Psoas muscle (tissue), 8 donors: ENCODE data around the gene POC5. TPM values are rescaled to one million over a fixed set of nuclear protein-coding genes. Genes with fewer than 3 reads are reported as not detected.

Experiments used
- ATAC-seq, 4 donors: fragments of 200-7000 bp; cut with Tn5 transposase; one replicate each; pipeline ENCODE4 v1.9.1; 2020; ENCODE audit warnings: moderate library complexity in 3 of 4, mild to moderate bottlenecking in 2 of 4
- DNase-seq, 2 donors: peaks; one replicate each; pipeline ENCODE4 v3.0.0-alpha.2; 2020
- H3K27ac ChIP-seq: fragments of 200-600 bp; one replicate; pipeline ENCODE4 v1.8.0; 2022
- H3K27me3 ChIP-seq, 3 donors: fragments of 200-600 bp in 1 of 3; one replicate each; pipeline versions ENCODE4 v1.6.1 to v1.8.0; 2013 to 2022; ENCODE audit warnings: low read length in 2 of 3, mild to moderate bottlenecking in 2 of 3, moderate library complexity in 1 of 3; ENCODE audit not compliant: insufficient read depth in 3 of 3
- H3K36me3 ChIP-seq, 2 donors: fragments of 200-600 bp in 1 of 2; one replicate each; pipeline versions ENCODE4 v1.6.1 to v1.8.0; 2013 to 2022; ENCODE audit warnings: low read depth in 1 of 2, mild to moderate bottlenecking in 1 of 2, moderate library complexity in 1 of 2; ENCODE audit not compliant: insufficient read depth in 1 of 2
- H3K4me1 ChIP-seq: fragments of 200-600 bp; one replicate; pipeline ENCODE4 v1.8.0; 2022
- H3K4me3 ChIP-seq: fragments of 200-600 bp; one replicate; pipeline ENCODE4 v1.8.0; 2022; ENCODE audit warnings: mild to moderate bottlenecking
- H3K9me3 ChIP-seq: fragments of 200-600 bp; one replicate; pipeline ENCODE4 v1.8.0; 2022
- CTCF ChIP-seq: fragments of 200-600 bp; IDR thresholded peaks from one replicate; pipeline ENCODE4 v1.8.0; 2022; ENCODE audit warnings: antibody characterized with exemption
- WGBS, 3 donors: extraction: QIAGEN DNeasy Blood & Tissue Kit; methylation state at CpG; one replicate each; pipeline versions ENCODE4 v1.1.6 to v1.1.7; 2013; 5-methylcytosine and 5-hydroxymethylcytosine counted together
- intact Hi-C, 2 donors: fragments of 100-400 bp; cut with DNase I; formaldehyde crosslinking; loops; one replicate each; pipeline versions ENCODE4 v1.11.0 to v1.14.2; 2022
- polyA plus RNA-seq, 3 donors: library from polyadenylated mRNA; stranded (reverse); fragments of 200-250 nt; gene quantifications; one replicate each; pipeline ENCODE4 v1.2.3, GENCODE V29; 2013
- total RNA-seq, 4 donors: library from RNA; stranded (reverse); fragmentation: NEBNext Ultra II Directional in 2 of 4; extraction: Animal tissue kit (Norgen Biotek cat#: 25700) in 2 of 4; gene quantifications; one replicate each; pipeline versions ENCODE4 v1.2.1 to v1.2.4, GENCODE V29; 2021 to 2023
- donor health status: healthy with polysubstance abuse.
- donor health status: DM: no; HTN: no; CAD: no; lungs with moderate emphysema.
- donor health status: Bipolar disorder and iron deficiency.
- donor health status: healthy.
- donor health status: DM: yes; HTN: yes; CAD: no.
- donor health status: DM: no; HTN: no; CAD: no.
- donor health status: DM: no; HTN: no; CAD: no.
- donor health status: DM: yes; HTN: yes; CAD: no.

POC5 gene
- total and polyA plus RNA-seq, 7 donors = 3.3 to 7.1 (median 4.0) TPM

DNA sequence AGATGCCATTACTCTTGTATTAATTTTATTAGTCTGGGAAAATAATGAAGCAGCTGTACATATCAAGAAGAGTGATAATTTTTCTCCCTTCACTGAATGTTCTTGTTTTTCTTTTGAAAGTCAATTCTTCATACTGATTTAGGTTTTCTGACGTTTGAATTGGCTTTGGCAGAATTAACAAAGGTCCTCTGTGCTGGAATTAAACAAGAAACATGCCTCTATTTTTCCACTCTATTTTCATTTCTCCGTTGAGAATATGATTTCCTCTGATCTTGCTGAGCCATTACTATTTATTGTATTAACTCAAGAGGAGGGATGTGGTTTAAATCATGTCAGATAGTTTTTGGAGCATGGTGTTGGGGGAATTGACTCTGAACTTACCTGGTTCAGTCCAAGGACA lies 63.7 kb downstream of the POC5 start:
- no peak overlapping the region for H3K27ac ChIP-seq
- 10 to 22% (median 20%) methylated on average over 2 of the region's 2 CpGs for WGBS, 3 donors
- H3K36me3 ChIP-seq = no peaks in the 10 kb centered on the region
- ATAC-seq = no peak
- intact Hi-C loops = no loop called here
- TF ChIP-seq CTCF = no peak
- no peak for DNase-seq
- no peaks in the 10 kb centered on the region for H3K4me1 ChIP-seq
- no peaks in the 10 kb centered on the region for H3K27me3 ChIP-seq
- no peaks in the 10 kb centered on the region for H3K9me3 ChIP-seq
- H3K4me3 ChIP-seq = no peak overlapping the region

DNA sequence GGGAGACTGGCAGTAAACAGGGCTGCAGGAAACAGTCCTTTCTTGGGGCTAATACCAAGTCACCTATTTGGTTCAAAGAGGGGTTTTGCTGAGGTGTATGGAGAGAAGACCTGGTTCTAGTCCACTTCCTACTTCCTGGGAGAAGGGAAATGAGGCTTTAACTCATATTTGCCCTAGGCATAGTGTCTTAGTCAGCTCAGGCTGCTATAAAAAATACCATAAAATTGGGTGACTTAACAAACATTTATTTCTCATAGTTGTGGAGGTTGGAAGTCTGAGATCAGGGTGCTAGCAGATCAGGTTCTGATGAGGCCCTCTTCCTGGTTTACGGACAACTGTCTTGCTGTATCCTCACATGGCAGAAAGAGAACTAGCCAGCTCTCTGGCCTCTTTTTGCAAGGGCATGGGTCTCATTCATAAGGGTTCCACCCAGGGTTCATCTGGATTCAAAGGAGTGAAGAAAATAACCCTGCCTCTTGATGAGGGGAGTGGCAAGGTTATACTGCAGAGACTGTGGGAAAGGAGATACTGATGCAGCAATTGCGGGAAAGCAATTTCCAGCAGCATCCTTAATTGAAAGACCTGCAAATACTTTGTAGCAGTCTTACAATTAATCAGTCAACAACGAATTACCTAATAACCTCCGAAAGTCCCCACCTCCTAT lies 65.5 kb downstream of the POC5 start:
- WGBS, 3 donors = 90% methylated on average over 4 of the region's 4 CpGs

DNA sequence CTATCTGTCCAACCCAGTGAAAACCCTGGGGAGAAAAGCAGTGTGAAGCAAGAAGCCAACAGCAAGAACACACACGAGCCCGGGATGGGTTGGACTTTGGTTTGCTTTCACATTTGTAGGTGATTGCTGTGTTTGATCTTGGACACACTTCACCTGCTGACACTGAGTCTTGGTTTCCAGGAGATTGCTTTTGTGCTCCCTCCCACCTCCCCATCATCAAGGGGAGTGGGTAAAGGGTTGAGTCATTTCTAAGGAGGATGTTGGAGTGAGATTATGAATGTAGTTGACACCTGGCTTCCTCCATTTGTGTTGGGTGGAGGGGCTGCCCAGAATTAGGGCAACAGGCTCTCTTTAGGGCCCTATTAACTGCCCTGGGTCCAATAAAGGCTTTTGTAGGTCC lies 68.5 kb downstream of the POC5 start:
- DNase-seq (no peak), ATAC-seq (no peak)
- no peak for TF ChIP-seq CTCF
- H3K36me3 ChIP-seq = no peaks in the 10 kb centered on the region
- no peaks in the 10 kb centered on the region for H3K4me1 ChIP-seq
- intact Hi-C loops = no loop called here
- WGBS, 3 donors = 80 to 89% (median 88%) methylated on average over 2 of the region's 2 CpGs
- no peaks in the 10 kb centered on the region for H3K27me3 ChIP-seq
- no peaks in the 10 kb centered on the region for H3K9me3 ChIP-seq
- H3K27ac ChIP-seq = no peak overlapping the region
- H3K4me3 ChIP-seq = no peak overlapping the region

More for the DNA sequence above, 65.5 kb downstream of the POC5 start:
- H3K27ac ChIP-seq = no peak overlapping the region
- no peak overlapping the region for H3K4me3 ChIP-seq
- no peak for DNase-seq
- intact Hi-C loops = no loop called here
- TF ChIP-seq CTCF = no peak
- ATAC-seq = no peak
- H3K36me3 ChIP-seq = no peaks in the 10 kb centered on the region
- H3K27me3 ChIP-seq = no peaks in the 10 kb centered on the region
- no peaks in the 10 kb centered on the region for H3K9me3 ChIP-seq
- H3K4me1 ChIP-seq = no peaks in the 10 kb centered on the region

DNA sequence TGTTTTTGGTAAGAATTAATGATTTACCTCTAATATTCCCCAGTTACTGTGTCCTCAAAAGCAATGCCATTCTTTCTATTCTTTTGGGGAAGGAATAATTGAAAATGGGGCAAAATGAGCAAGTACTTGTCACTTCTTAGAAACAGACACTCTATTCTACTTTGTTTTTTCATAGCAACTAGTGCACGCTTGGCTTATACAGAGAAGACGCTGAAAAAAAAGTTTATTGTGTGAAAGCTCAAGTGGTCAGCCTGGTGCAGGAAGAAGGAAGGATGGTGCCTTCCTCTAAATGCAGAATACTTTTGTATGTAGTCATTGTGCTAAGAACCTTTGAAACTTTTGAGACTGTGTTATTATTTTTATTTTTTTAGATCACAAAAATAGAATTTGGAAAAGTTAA lies 76.4 kb downstream of the POC5 start:
- no peaks in the 10 kb centered on the region for H3K4me1 ChIP-seq
- TF ChIP-seq CTCF = no peak
- ATAC-seq (no peak), DNase-seq (no peak)
- H3K4me3 ChIP-seq = no peak overlapping the region
- intact Hi-C loops = no loop called here
- 67 to 77% (median 75%) methylated on average over 2 of the region's 2 CpGs for WGBS, 3 donors
- H3K27me3 ChIP-seq = no peaks in the 10 kb centered on the region
- H3K9me3 ChIP-seq = peaks cover 9% of the 10 kb centered on the region
- no peaks in the 10 kb centered on the region for H3K36me3 ChIP-seq
- no peak overlapping the region for H3K27ac ChIP-seq

DNA sequence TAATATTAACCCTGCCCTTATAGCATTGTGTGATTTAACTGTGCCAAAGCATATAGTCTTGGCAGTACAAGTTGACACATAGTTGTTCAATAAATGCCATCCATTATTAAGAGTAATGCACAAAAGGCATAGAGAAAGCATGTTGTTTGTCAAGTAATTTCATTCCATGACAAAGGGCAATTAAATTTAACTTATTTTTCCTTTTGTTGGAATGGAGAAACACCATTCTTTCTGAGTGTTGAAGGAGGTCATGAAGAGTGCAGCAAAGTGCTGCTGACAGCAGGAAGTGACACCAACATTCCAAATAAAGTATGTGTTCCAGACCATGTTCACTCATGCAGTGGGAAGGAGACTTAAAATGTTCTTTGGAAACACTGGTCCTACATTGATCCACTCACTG lies 76.8 kb downstream of the POC5 start:
- H3K9me3 ChIP-seq = peaks cover 9% of the 10 kb centered on the region
- no peaks in the 10 kb centered on the region for H3K4me1 ChIP-seq
- no peak for DNase-seq
- H3K4me3 ChIP-seq = no peak overlapping the region
- intact Hi-C loops = no loop called here
- no peaks in the 10 kb centered on the region for H3K27me3 ChIP-seq
- no peak for TF ChIP-seq CTCF
- no peak overlapping the region for H3K27ac ChIP-seq
- no peak for ATAC-seq
- no peaks in the 10 kb centered on the region for H3K36me3 ChIP-seq
